Measurements from ENCODE around the gene CYB5RL. TPM values are rescaled to one million over a fixed set of nuclear protein-coding genes. Genes with fewer than 3 reads are reported as not detected.

CYB5RL gene
- total RNA-seq, 1 donor from 2014 or later: 3.7 TPM

GRCh38 chr1:54240741-54241335 is 41.0 kb upstream of the CYB5RL start:
- Histone ChIP-seq H3K27ac (no peak overlapping the region), H3K4me1 (no peaks in the 10 kb centered on the region), H3K9me3 (no peaks in the 10 kb centered on the region), H3K27me3 (no peaks in the 10 kb centered on the region), H3K4me3 (no peak overlapping the region), H3K36me3 (peaks cover 0 to 50% of the 10 kb centered on the region in 2 donors)
- no peak for DNase-seq (ENCODE audit: extremely low spot score in 2 of 2)
- intact Hi-C loops (cut with DNase I): no loop called here
- TF ChIP-seq CTCF (IDR thresholded peaks at IDR 0.05) (no peak), POLR2A (IDR thresholded peaks at IDR 0.05) (no peak), POLR2AphosphoS5 (IDR thresholded peaks at IDR 0.05; ENCODE audit: insufficient read depth in 1 of 2, low read depth in 1 of 2) (no peak)

- Histone ChIP-seq H3K36me3 (peaks cover 0 to 50% of the 10 kb centered on the region in 2 donors), H3K27ac (no peak overlapping the region), H3K4me3 (no peak overlapping the region), H3K9me3 (no peaks in the 10 kb centered on the region), H3K27me3 (no peaks in the 10 kb centered on the region), H3K4me1 (no peaks in the 10 kb centered on the region)
- intact Hi-C loops (cut with DNase I): no loop called here
- DNase-seq (ENCODE audit: extremely low spot score in 2 of 2): no peak
- TF ChIP-seq POLR2AphosphoS5 (IDR thresholded peaks at IDR 0.05; ENCODE audit: insufficient read depth in 1 of 2, low read depth in 1 of 2) (no peak), POLR2A (IDR thresholded peaks at IDR 0.05) (no peak)
These were observed 39.8 kb upstream of the CYB5RL start for GRCh38 chr1:54239631-54240031.

GRCh38 chr1:54239035-54239383 is 39.2 kb upstream of the CYB5RL start:
- TF ChIP-seq CTCF (IDR thresholded peaks at IDR 0.05) (no peak), POLR2AphosphoS5 (IDR thresholded peaks at IDR 0.05; ENCODE audit: insufficient read depth in 1 of 2, low read depth in 1 of 2) (no peak), POLR2A (IDR thresholded peaks at IDR 0.05) (no peak)
- no peak for DNase-seq (ENCODE audit: extremely low spot score in 2 of 2)
- Histone ChIP-seq H3K27ac (no peak overlapping the region), H3K36me3 (peaks cover 0 to 50% of the 10 kb centered on the region in 2 donors), H3K27me3 (no peaks in the 10 kb centered on the region), H3K4me3 (no peak overlapping the region), H3K4me1 (no peaks in the 10 kb centered on the region), H3K9me3 (no peaks in the 10 kb centered on the region)
- intact Hi-C loops (cut with DNase I): no loop called here

- H3K4me1 ChIP-seq: no peaks in the 10 kb centered on the region
- H3K27me3 ChIP-seq: no peaks in the 10 kb centered on the region
- TF ChIP-seq CTCF (IDR thresholded peaks at IDR 0.05) (no peak), POLR2AphosphoS5 (IDR thresholded peaks at IDR 0.05; ENCODE audit: insufficient read depth in 1 of 2, low read depth in 1 of 2) (no peak), POLR2A (IDR thresholded peaks at IDR 0.05) (no peak)
- no peak for DNase-seq (ENCODE audit: extremely low spot score in 2 of 2)
- H3K4me3 ChIP-seq: no peak overlapping the region
- peaks cover 0 to 50% of the 10 kb centered on the region in 2 donors for H3K36me3 ChIP-seq
- H3K27ac ChIP-seq: no peak overlapping the region
- no peaks in the 10 kb centered on the region for H3K9me3 ChIP-seq
- intact Hi-C loops (cut with DNase I): no loop called here
These were observed 38.7 kb upstream of the CYB5RL start for GRCh38 chr1:54238353-54239034.

- no peak for DNase-seq (ENCODE audit: extremely low spot score in 2 of 2)
- Histone ChIP-seq H3K4me1 (no peaks in the 10 kb centered on the region), H3K4me3 (no peak overlapping the region), H3K9me3 (no peaks in the 10 kb centered on the region), H3K27ac (no peak overlapping the region), H3K27me3 (no peaks in the 10 kb centered on the region), H3K36me3 (peaks cover 0 to 43% of the 10 kb centered on the region in 2 donors)
- intact Hi-C loops (cut with DNase I): no loop called here
- no peak for TF ChIP-seq CTCF (IDR thresholded peaks at IDR 0.05)
- TF ChIP-seq POLR2A (IDR thresholded peaks at IDR 0.05): no peak
- TF ChIP-seq POLR2AphosphoS5 (IDR thresholded peaks at IDR 0.05; ENCODE audit: insufficient read depth in 1 of 2, low read depth in 1 of 2): no peak
These were observed 37.8 kb upstream of the CYB5RL start for GRCh38 chr1:54237586-54237985.
